ES-I3 (cell line): ENCODE results near the gene ARTN.

Experiments
- H3K36me3 ChIP-seq: 2 replicates; pipeline ENCODE4 v1.6.1; 2013; ENCODE audit warnings: mild to moderate bottlenecking, low read length, control low read depth, moderate library complexity; ENCODE audit not compliant: insufficient read depth
- H3K4me1 ChIP-seq: 2 replicates; pipeline ENCODE4 v1.6.1; 2013; ENCODE audit warnings: mild to moderate bottlenecking, control low read depth, low read length; ENCODE audit not compliant: insufficient read depth
- H3K9ac ChIP-seq: 2 replicates; pipeline ENCODE4 v1.6.1; 2013; ENCODE audit warnings: low read depth, mild to moderate bottlenecking, low read length, moderate library complexity
- H3K9me3 ChIP-seq: 2 replicates; pipeline ENCODE4 v1.6.1; 2013; ENCODE audit warnings: mild to moderate bottlenecking, low read length, moderate library complexity; ENCODE audit not compliant: control insufficient read depth, insufficient read depth

The ARTN gene

DNA sequence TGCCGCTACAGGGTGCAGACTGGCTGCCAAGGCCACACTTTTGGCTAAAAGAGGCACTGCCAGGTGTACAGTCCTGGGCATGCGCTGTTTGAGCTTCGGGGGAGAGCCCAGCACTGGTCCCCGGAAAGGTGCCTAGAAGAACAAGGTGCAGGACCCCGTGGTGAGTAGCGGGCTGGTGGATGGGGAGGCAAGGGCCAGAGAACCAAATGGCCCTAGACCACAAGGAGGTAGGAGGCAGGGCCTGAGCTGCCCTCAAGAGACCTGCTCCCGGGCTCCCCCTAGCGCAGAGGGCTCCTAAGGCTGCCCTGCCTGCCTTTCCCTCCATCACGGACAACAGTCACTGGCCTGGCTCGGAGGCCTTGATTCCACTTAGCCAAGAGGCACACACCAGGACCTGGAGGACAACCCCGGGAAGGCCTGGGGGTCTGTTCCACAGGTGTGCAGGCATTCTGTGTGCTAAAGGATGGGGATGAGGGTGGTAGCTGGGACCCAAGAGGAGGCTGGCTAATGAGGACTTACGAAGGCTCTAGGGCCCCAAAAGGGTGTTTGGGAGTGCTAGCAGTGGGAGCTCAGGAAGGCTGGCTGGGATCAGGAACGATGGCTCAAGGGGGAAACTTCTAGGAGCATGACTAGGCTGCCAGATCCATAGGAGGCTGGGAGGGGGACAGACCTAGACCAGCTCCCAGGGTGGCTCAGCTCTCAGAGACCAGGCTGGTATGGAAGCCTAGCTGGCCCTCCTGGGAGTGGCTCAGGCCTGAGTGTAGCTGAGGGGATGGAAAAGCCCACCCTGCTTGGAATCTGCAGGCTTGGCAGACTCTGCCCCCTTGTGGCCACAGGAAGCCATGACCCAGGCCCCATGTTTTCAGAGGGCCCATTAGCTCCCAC is 742 bp downstream of the ARTN start:
- Histone ChIP-seq H3K4me1 (peaks cover 23% of the 10 kb centered on the region), H3K9ac (peak overlapping the region; percentile 77; the same call in 1 of the 2 replicates)

DNA sequence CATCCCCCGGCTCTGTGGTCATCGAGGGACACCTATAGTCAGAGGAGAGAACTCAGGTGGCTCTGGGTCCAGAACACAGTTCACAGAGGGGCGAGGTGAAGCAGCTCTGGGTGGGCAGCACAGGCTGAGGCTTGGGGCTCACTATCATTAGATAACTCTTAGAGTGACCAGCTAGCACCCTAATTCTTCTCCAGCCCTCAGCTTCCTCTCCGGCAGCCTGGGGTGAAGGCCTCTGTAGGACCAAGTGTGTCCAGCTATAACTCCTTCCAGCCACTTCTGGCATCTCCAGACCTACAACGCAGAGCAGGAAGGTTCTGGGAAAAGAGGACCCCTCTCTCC is 1.4 kb downstream of the ARTN start:
- H3K36me3 ChIP-seq = no peaks in the 10 kb centered on the region
- no peak overlapping the region for H3K9ac ChIP-seq
- no peaks in the 10 kb centered on the region for H3K9me3 ChIP-seq
- peaks cover 19% of the 10 kb centered on the region for H3K4me1 ChIP-seq

More for the DNA sequence above, 742 bp downstream of the ARTN start:
- H3K9me3 ChIP-seq = no peaks in the 10 kb centered on the region
- no peaks in the 10 kb centered on the region for H3K36me3 ChIP-seq

DNA sequence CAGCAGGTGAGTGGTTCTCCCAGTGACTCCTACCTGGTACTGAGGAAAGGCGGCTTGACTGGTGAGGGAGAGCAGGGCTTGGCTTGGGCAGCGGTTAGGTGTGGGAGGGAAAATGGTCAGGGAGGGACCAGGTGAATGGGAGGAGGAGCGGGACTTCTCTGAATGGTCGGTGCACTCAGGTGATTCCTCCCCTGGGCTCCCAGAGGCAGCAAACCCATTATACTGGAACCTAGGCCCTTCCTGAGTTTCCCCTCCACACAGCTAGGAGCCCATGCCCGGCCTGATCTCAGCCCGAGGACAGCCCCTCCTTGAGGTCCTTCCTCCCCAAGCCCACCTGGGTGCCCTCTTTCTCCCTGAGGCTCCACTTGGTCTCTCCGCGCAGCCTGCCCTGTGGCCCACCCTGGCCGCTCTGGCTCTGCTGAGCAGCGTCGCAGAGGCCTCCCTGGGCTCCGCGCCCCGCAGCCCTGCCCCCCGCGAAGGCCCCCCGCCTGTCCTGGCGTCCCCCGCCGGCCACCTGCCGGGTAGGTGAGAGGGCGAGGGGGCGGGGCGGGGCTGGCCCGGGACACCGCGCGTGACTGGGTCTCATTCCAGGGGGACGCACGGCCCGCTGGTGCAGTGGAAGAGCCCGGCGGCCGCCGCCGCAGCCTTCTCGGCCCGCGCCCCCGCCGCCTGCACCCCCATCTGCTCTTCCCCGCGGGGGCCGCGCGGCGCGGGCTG is 2.3 kb downstream of the ARTN start:
- H3K9me3 ChIP-seq = no peaks in the 10 kb centered on the region
- peak overlapping the region; percentile 24; the same call in 1 of the 2 replicates for H3K9ac ChIP-seq
- peaks cover 12% of the 10 kb centered on the region for H3K4me1 ChIP-seq
- H3K36me3 ChIP-seq = no peaks in the 10 kb centered on the region

DNA sequence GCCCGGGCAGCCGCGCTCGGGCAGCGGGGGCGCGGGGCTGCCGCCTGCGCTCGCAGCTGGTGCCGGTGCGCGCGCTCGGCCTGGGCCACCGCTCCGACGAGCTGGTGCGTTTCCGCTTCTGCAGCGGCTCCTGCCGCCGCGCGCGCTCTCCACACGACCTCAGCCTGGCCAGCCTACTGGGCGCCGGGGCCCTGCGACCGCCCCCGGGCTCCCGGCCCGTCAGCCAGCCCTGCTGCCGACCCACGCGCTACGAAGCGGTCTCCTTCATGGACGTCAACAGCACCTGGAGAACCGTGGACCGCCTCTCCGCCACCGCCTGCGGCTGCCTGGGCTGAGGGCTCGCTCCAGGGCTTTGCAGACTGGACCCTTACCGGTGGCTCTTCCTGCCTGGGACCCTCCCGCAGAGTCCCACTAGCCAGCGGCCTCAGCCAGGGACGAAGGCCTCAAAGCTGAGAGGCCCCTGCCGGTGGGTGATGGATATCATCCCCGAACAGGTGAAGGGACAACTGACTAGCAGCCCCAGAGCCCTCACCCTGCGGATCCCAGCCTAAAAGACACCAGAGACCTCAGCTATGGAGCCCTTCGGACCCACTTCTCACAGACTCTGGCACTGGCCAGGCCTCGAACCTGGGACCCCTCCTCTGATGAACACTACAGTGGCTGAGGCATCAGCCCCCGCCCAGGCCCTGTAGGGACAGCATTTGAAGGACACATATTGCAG is 3.0 kb downstream of the ARTN start:
- Histone ChIP-seq H3K9me3 (no peaks in the 10 kb centered on the region), H3K4me1 (peaks cover 11% of the 10 kb centered on the region), H3K9ac (peak overlapping the region; percentile 51; the same call in 1 of the 2 replicates), H3K36me3 (no peaks in the 10 kb centered on the region)

DNA sequence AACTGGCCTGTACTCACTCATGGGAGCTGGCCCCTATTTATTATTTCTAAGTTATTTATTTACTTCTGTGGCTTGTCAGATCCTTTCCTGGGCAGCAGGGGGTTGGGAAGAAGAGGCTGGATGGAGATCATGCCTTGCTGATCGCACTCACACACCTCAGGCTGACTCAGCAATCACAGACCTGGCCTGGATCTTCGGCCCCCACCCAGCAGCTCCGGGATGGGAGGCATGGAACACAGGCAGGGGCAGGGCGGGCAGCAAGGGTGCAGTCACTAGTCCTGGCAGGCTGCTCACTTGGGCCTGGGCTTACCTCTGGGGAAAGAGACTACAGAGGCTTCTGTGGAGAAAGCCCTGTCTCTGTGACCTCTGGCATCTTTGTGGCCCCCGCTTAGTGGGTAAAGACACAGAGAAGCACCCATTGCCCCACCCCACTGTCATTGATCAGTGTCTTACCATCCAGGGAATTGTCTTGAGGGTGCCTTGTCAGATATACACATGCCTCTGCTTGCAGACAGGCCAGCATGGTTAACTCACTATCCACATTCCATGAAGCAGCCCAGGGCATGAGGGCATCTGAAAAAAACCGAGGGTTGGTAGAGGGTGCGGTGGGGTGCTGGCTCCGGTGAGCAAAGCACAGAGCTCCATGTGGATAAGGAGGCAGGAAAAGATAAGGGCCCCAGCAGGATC is 3.7 kb downstream of the ARTN start:
- peaks cover 11% of the 10 kb centered on the region for H3K4me1 ChIP-seq
- H3K36me3 ChIP-seq = no peaks in the 10 kb centered on the region
- no peaks in the 10 kb centered on the region for H3K9me3 ChIP-seq
- no peak overlapping the region for H3K9ac ChIP-seq

DNA sequence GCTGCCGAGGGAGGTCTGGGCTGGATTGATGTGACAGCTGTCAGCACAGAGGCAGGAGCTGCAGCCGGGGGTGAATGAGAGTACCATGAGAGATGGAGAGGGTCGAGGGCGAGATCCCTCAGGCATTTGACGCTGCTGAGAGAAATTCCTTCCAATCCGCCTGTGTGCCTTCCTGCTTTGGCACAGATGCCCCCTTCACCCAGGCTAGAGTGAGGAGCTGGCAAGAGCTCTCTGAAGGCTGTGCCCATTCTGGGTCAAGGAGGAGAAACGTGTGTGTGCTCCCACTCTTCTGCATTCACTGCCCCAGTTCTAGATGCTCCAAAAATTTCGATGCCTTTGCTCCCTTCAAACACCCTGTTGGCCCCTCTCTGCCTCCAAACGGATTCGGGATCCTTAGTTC is 4.8 kb downstream of the ARTN start:
- Histone ChIP-seq H3K36me3 (no peaks in the 10 kb centered on the region), H3K9ac (no peak overlapping the region), H3K9me3 (no peaks in the 10 kb centered on the region)

DNA sequence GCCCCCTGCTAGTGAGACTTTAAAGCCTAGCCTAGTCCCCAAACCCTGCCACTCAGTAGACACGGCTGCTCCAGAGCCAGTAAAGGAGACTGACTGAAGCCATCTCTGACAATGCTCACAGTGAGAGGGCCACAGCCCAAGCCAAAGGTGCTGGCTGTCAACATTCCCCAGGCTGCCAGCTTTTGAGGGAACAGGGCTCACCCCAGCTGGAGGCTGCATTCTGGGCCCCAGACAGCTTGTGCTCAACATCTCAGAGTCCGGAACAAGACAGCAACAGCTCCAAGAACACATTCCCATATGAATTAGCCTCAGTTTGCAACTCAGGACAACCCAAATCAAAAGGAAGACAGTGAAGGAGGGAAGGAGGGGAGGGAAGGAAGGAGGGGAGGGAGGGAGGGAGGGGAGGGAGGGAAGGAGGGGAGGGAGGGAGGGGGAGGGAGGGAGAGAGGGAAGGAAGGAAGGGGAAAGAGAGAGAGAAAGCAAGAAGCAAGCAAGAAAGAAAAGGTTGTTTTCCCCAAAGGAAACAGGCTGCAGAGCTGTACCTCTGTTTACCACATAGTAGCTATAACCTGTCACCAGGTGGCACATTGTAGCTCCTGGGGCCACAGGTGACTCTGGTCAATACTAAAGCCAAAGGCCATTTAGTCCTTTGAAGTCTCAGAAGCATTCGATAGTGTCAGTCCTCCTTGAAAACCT is 5.4 kb downstream of the ARTN start:
- Histone ChIP-seq H3K9ac (no peak overlapping the region), H3K4me1 (peaks cover 11% of the 10 kb centered on the region), H3K9me3 (no peaks in the 10 kb centered on the region), H3K36me3 (no peaks in the 10 kb centered on the region)

More for the DNA sequence above, 4.8 kb downstream of the ARTN start:
- peaks cover 11% of the 10 kb centered on the region for H3K4me1 ChIP-seq

DNA sequence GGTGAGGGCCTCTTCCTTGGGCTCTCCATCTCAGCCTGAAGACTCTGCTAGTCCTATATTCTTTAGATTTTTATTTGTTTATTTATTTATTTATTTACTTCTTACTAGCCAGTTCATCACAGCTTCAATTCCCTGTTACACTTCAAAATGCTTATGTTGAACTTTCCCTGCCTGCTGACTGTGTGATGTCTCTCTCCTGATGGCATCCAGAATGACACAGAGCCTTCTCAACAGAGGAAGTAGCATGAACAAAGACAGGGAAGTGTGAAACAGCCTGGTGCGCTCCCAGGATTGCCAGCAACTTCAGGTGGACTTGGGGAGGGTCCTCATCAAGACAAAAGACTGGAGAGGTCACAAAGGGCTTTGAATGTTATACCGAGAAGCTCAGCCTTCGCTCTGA is 8.8 kb downstream of the ARTN start:
- Histone ChIP-seq H3K36me3 (no peaks in the 10 kb centered on the region), H3K4me1 (no peaks in the 10 kb centered on the region; the same call in 1 of the 2 replicates), H3K9ac (no peak overlapping the region), H3K9me3 (no peaks in the 10 kb centered on the region)

DNA sequence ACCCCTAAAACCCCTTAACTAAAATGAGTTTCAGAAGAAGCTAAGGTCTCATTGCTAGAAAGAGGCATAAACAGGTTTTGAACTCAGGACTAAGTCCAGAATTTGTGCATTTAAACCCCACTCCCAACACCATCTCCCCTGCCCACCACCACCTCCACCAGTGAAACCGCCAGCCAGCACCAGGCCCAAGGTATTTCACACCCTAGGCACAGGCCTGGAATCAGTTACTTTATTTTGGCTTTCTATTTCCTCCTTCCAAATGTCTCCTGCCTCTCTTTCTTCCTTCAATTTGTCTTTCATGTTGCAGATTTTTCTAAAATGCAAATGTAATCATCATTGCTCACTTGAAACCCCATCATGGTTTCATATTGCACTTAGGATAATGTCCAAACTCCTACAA is 11.3 kb downstream of the ARTN start:
- no peaks in the 10 kb centered on the region for H3K9me3 ChIP-seq
- no peaks in the 10 kb centered on the region for H3K36me3 ChIP-seq
- peaks cover 4% of the 10 kb centered on the region for H3K4me1 ChIP-seq
- no peak overlapping the region for H3K9ac ChIP-seq

DNA sequence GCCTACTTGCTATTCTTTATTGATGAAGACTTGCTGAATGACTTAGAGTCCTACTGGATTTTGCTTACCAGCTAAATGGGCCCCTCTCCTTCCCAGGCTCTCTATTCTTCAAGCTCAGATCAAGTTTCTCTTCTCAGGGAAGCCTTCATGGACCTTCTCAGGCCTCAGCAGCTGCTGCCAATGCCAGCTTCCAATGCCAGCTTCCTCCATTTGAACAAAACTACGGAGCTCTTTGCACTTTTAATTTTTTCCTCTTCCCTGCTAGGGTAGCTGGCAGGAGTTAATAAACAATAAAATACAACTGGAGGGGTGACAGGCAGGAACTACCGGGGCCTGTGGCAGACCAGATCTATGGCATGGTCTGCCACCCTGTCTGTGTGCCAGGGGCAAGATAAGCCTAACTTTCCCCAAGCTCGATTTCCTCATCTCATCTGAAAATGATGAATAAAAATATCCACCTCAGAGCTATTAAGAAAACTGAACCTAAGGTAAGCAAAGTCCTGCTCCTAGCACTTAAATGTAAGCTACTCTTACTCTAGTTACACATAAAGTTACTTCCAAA is 12.2 kb downstream of the ARTN start:
- H3K9ac ChIP-seq = peak overlapping the region; percentile 69
- no peaks in the 10 kb centered on the region for H3K9me3 ChIP-seq
- peaks cover 4% of the 10 kb centered on the region for H3K4me1 ChIP-seq
- H3K36me3 ChIP-seq = no peaks in the 10 kb centered on the region

DNA sequence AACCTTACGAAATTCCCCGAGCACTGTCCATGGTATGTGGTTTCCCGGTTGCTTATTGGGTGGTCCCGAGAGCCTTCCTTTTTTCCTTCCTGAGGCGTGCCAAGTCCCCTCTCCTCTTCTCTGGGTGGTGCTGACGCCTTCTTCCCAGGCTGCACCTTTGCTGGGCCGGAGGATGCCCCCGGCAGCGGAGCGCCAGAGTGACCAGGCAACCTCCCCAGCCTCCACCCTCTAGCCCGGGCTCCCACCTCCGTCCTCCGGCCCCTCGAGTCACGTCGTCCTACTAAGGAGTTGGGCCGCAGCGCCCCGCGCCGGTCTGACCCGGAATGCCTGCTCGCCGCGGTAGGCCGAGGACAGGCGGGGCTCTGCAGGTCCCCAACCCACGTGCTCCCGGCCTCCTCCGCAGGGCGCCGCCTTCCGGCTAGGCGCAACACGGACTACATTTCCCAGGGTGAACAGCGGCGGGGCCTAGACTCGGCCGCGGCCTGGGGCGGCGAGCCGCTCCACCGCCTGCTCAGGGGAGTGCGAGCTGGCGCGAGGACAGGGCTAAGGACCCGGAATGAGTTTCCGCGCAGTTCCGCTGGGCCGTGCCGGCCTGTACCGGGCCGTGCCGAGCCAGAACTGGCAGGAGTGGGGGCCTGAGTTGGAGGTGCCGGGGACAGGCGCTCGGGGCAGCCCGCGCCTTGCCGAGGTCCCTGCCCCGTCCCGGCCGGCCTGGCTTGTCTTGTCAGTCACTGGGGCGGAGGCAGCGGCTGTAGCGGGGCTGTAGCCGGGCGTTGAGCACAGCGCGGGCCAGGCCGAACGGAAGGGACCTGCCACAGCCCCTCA is 12.8 kb downstream of the ARTN start, which contains the start of gene IPO13:
TSS of gene IPO13 (plus strand) at position 715 of the 825 bp plus-strand sequence. CDS start 651 bp downstream, outside the sequence.
- Histone ChIP-seq H3K4me1 (peaks cover 4% of the 10 kb centered on the region), H3K9ac (peak within 1 kb of the TSS; percentile 69), H3K36me3 (no peaks in the 10 kb centered on the region), H3K9me3 (no peaks in the 10 kb centered on the region)

DNA sequence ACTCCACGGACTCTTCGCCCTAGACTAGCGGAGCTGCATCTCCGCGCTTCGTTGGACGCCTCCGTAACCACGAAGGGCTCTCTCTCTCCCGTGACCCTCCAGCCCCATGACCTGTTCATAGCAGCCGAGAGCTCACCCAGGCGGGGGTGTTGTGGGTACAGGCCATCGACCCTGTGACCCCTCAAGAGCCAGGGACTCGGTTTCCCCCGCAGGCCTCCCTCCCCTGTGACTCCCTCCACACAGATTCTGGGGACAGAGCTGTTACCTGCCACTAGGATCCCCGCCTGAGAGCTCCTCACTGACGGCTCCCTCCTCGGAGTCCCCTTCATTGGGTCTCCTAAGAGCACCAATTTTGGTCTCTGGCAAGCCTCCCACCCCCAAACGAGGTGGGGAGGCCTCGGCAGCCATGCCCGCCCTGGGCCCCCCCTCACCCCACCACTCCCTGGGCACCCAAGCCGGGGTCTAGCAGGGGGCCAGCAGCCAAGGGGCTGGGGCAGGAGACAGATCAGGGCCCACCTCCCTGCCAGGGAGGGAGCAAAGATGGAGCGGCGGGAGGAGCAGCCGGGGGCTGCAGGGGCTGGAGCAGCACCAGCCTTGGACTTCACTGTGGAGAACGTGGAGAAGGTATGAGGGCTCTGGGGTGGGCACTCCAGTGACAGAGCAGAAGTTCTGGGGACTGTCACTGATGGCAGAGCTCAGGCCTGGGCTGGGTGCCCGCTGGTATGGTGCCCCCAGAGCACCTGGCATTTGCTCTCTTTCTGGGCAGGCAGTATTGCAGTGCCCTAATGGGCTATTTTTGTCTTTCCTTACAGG is 13.7 kb downstream of the ARTN start:
- no peaks in the 10 kb centered on the region for H3K9me3 ChIP-seq
- H3K36me3 ChIP-seq = no peaks in the 10 kb centered on the region
- peaks cover 4% of the 10 kb centered on the region for H3K4me1 ChIP-seq
- H3K9ac ChIP-seq = peak overlapping the region; percentile 69
